ENCODE results near the gene KLHL40. TPM values are rescaled to one million over a fixed set of nuclear protein-coding genes. Genes with fewer than 3 reads are reported as not detected.

Gene KLHL40
- total RNA-seq, 1 donor from 2014 or later = not detected

DNA sequence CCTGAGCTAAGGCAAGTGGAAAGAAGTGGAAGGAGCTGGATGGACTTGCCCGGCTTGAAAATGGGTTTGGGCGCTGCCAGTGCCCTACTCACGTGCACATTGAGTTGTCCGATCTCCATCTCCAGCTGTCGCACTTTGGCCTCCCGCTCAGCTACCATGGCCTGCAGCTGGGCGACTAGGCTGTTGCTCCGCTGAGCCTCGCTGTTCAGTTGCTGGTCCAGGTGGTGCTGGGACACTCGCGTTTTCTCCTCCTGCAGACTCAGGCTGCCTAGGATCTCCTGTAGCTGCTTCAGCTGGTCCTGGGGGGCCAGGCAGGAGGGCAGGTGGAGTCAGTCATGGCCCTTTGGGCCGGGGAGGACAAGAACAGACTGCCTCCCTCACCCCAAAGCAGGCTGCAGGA lies 50.3 kb downstream of the KLHL40 start:
- TF ChIP-seq, protein P1, sequence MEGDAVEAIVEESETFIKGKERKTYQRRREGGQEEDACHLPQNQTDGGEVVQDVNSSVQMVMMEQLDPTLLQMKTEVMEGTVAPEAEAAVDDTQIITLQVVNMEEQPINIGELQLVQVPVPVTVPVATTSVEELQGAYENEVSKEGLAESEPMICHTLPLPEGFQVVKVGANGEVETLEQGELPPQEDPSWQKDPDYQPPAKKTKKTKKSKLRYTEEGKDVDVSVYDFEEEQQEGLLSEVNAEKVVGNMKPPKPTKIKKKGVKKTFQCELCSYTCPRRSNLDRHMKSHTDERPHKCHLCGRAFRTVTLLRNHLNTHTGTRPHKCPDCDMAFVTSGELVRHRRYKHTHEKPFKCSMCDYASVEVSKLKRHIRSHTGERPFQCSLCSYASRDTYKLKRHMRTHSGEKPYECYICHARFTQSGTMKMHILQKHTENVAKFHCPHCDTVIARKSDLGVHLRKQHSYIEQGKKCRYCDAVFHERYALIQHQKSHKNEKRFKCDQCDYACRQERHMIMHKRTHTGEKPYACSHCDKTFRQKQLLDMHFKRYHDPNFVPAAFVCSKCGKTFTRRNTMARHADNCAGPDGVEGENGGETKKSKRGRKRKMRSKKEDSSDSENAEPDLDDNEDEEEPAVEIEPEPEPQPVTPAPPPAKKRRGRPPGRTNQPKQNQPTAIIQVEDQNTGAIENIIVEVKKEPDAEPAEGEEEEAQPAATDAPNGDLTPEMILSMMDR (IDR thresholded peaks at IDR 0.05; ENCODE audit: insufficient read depth, low read depth, low read length) = no peak
- no peak for TF ChIP-seq EZH2 (IDR thresholded peaks at IDR 0.05; ENCODE audit: insufficient read depth, low read length)
- no peaks in the 10 kb centered on the region for H3K79me2 ChIP-seq (ENCODE audit: insufficient read depth, low read length)
- H3K36me3 ChIP-seq (ENCODE audit: insufficient read depth, low read length) = no peaks in the 10 kb centered on the region
- no peaks in the 10 kb centered on the region for H3K36me3 Mint-ChIP-seq (ENCODE audit: low read depth, unreplicated experiment)
- no peaks in the 10 kb centered on the region for H3K9me3 ChIP-seq (ENCODE audit: insufficient read depth, low read depth, low read length)
- H3K27me3 ChIP-seq (ENCODE audit: insufficient read depth, low read length) = no peaks in the 10 kb centered on the region
- H3K9me3 Mint-ChIP-seq (ENCODE audit: unreplicated experiment) = peaks cover 9% of the 10 kb centered on the region
- no peaks in the 10 kb centered on the region for H4K20me1 ChIP-seq (ENCODE audit: insufficient read depth, low read length)
- H3K9ac ChIP-seq (ENCODE audit: low read length) = no peak overlapping the region
- no peak overlapping the region for H2AFZ ChIP-seq (ENCODE audit: low read depth, low read length)
- H3K4me3 Mint-ChIP-seq (ENCODE audit: unreplicated experiment) = no peak overlapping the region
- H3K4me1 ChIP-seq (ENCODE audit: insufficient read depth, low read length) = no peaks in the 10 kb centered on the region
- H3K4me1 Mint-ChIP-seq (ENCODE audit: low read depth, unreplicated experiment) = no peaks in the 10 kb centered on the region
- H3K27ac Mint-ChIP-seq (ENCODE audit: unreplicated experiment) = no peak overlapping the region
- H3K4me3 ChIP-seq (ENCODE audit: insufficient read depth, low read depth, low read length) = no peak overlapping the region
- H3K4me2 ChIP-seq (ENCODE audit: low read length) = no peak overlapping the region
- no peak for DNase-seq (ENCODE audit: low read depth)
- FAIRE-seq = no peak
- H3K27me3 Mint-ChIP-seq (ENCODE audit: low read depth, unreplicated experiment) = peaks cover 14% of the 10 kb centered on the region
- H3K27ac ChIP-seq (ENCODE audit: low read depth, low read length) = no peak overlapping the region

DNA sequence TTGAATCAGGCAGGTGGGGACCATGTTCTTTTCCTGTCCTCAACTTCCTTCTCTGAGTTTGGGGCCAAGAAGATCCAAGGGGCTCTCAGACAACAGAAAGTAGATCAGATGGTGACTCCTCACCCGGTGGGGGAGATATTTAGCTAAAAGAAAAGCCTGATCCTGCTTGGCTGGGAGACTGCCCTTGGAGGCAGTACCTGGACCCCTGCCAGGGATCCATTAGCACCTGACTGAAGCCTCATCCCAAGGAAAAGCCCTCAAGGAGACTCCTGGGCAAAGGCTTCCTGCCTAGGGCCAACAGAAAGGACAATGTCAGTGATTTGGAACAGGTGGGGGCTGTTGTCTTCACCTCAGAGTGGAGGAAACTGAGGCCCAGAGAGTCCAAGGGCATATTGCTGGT lies 50.7 kb downstream of the KLHL40 start:
- Mint-ChIP-seq H3K36me3 (ENCODE audit: low read depth, unreplicated experiment) (no peaks in the 10 kb centered on the region), H3K4me3 (ENCODE audit: unreplicated experiment) (no peak overlapping the region), H3K27me3 (ENCODE audit: low read depth, unreplicated experiment) (peaks cover 14% of the 10 kb centered on the region), H3K27ac (ENCODE audit: unreplicated experiment) (no peak overlapping the region), H3K4me1 (ENCODE audit: low read depth, unreplicated experiment) (no peaks in the 10 kb centered on the region), H3K9me3 (ENCODE audit: unreplicated experiment) (peaks cover 9% of the 10 kb centered on the region)
- H3K27me3 ChIP-seq (ENCODE audit: insufficient read depth, low read length) = no peaks in the 10 kb centered on the region
- no peaks in the 10 kb centered on the region for H4K20me1 ChIP-seq (ENCODE audit: insufficient read depth, low read length)
- no peaks in the 10 kb centered on the region for H3K4me1 ChIP-seq (ENCODE audit: insufficient read depth, low read length)
- H3K9me3 ChIP-seq (ENCODE audit: insufficient read depth, low read depth, low read length) = no peaks in the 10 kb centered on the region
- H3K79me2 ChIP-seq (ENCODE audit: insufficient read depth, low read length) = no peaks in the 10 kb centered on the region
- TF ChIP-seq, protein P1 (IDR thresholded peaks at IDR 0.05; ENCODE audit: insufficient read depth, low read depth, low read length) = no peak
- TF ChIP-seq EZH2 (IDR thresholded peaks at IDR 0.05; ENCODE audit: insufficient read depth, low read length) = no peak
- H3K9ac ChIP-seq (ENCODE audit: low read length) = no peak overlapping the region
- H3K4me3 ChIP-seq (ENCODE audit: insufficient read depth, low read depth, low read length) = no peak overlapping the region
- H3K27ac ChIP-seq (ENCODE audit: low read depth, low read length) = no peak overlapping the region
- H3K36me3 ChIP-seq (ENCODE audit: insufficient read depth, low read length) = no peaks in the 10 kb centered on the region
- FAIRE-seq (no peak), DNase-seq (ENCODE audit: low read depth) (no peak)
- H3K4me2 ChIP-seq (ENCODE audit: low read length) = no peak overlapping the region
- no peak overlapping the region for H2AFZ ChIP-seq (ENCODE audit: low read depth, low read length)

DNA sequence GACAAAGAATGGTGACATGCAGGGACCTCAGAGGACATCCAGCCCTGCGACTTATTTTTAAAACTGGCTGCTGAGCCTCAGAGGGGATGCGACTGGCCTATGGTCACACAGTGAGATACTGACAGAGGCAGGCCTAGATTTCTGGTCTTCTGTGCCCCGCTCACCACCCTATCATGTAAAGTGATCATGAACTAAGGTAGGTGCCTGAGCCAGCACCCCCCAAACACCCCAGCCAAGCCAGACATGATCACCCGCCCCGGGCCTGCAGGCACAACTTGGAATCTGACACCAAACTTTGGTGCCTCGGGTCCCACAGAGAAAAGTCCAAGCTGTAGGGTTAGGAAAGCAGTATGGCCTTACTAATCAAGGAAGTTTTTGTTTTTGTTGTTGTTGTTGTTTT lies 51.2 kb downstream of the KLHL40 start:
- Mint-ChIP-seq H3K36me3 (ENCODE audit: low read depth, unreplicated experiment) (no peaks in the 10 kb centered on the region), H3K4me3 (ENCODE audit: unreplicated experiment) (no peak overlapping the region), H3K4me1 (ENCODE audit: low read depth, unreplicated experiment) (no peaks in the 10 kb centered on the region), H3K9me3 (ENCODE audit: unreplicated experiment) (peaks cover 9% of the 10 kb centered on the region), H3K27me3 (ENCODE audit: low read depth, unreplicated experiment) (peaks cover 14% of the 10 kb centered on the region), H3K27ac (ENCODE audit: unreplicated experiment) (no peak overlapping the region)
- Histone ChIP-seq H3K27ac (ENCODE audit: low read depth, low read length) (no peak overlapping the region), H2AFZ (ENCODE audit: low read depth, low read length) (no peak overlapping the region), H3K4me1 (ENCODE audit: insufficient read depth, low read length) (no peaks in the 10 kb centered on the region), H3K36me3 (ENCODE audit: insufficient read depth, low read length) (no peaks in the 10 kb centered on the region), H3K79me2 (ENCODE audit: insufficient read depth, low read length) (no peaks in the 10 kb centered on the region), H3K4me2 (ENCODE audit: low read length) (no peak overlapping the region), H3K9ac (ENCODE audit: low read length) (no peak overlapping the region), H4K20me1 (ENCODE audit: insufficient read depth, low read length) (no peaks in the 10 kb centered on the region), H3K4me3 (ENCODE audit: insufficient read depth, low read depth, low read length) (no peak overlapping the region), H3K9me3 (ENCODE audit: insufficient read depth, low read depth, low read length) (no peaks in the 10 kb centered on the region), H3K27me3 (ENCODE audit: insufficient read depth, low read length) (no peaks in the 10 kb centered on the region)
- no peak for TF ChIP-seq EZH2 (IDR thresholded peaks at IDR 0.05; ENCODE audit: insufficient read depth, low read length)
- TF ChIP-seq, protein P1 (IDR thresholded peaks at IDR 0.05; ENCODE audit: insufficient read depth, low read depth, low read length) = no peak
- FAIRE-seq (no peak), DNase-seq (ENCODE audit: low read depth) (no peak)
